K562 (cell line): ENCODE measurements around the gene RPL10A. TPM values are rescaled to one million over a fixed set of nuclear protein-coding genes. Genes with fewer than 3 reads are reported as not detected.

Experiments
- FOXK2 ChIP-seq, 2 experiments: fragments of 450-650 bp; IDR thresholded peaks in 1 of 2; conservative IDR thresholded peaks in 1 of 2; 2 replicates each; pipeline ENCODE4 v1.6.1; 2016; ENCODE audit warnings: low read depth in 2 of 2, mild to moderate bottlenecking in 1 of 2
- GATAD2B ChIP-seq: fragments of 450-650 bp; IDR thresholded peaks from 2 replicates; pipeline ENCODE4 v1.6.1; 2017; ENCODE audit warnings: mild to moderate bottlenecking, borderline replicate concordance
- HDAC1 ChIP-seq, 2 experiments: fragments of 450-650 bp; IDR thresholded peaks; 2 replicates each; pipeline ENCODE4 v1.6.1; 2016 to 2017; ENCODE audit warnings: inconsistent platforms in 1 of 2, mild to moderate bottlenecking in 1 of 2, moderate library complexity in 1 of 2
- LEF1 ChIP-seq: fragments of 450-650 bp; IDR thresholded peaks from 2 replicates; pipeline ENCODE4 v1.6.1; 2016; ENCODE audit warnings: mild to moderate bottlenecking
- SIN3A ChIP-seq, 2 experiments: fragments of 150-350 bp in 1 of 2; IDR thresholded peaks; 2 replicates each; pipeline ENCODE4 v1.6.1; 2011 to 2016; ENCODE audit warnings: borderline replicate concordance in 2 of 2, low read depth in 2 of 2, low read length in 2 of 2, mild to moderate bottlenecking in 2 of 2, moderate library complexity in 2 of 2; ENCODE audit not compliant: control insufficient read depth in 1 of 2
- SREBF2 ChIP-seq: sonication (generic); formaldehyde crosslinking; IDR thresholded peaks from 2 replicates; pipeline ENCODE4 v1.4.0; 2020; ENCODE audit warnings: mild to moderate bottlenecking, missing genetic modification reagents
- STAT5B ChIP-seq: fragments of 250-450 bp; sonication (Bioruptor Pico); IDR thresholded peaks from 2 replicates; pipeline ENCODE4 v1.8.0; 2021; ENCODE audit warnings: mild to moderate bottlenecking, inconsistent platforms
- TEAD4 ChIP-seq, 2 experiments: sonication (generic) in 1 of 2; formaldehyde crosslinking in 1 of 2; IDR thresholded peaks; 2 replicates each; pipeline versions ENCODE4 v1.6.1 to v1.8.0; 2012 to 2022; ENCODE audit warnings: borderline replicate concordance in 1 of 2, inconsistent platforms in 1 of 2, low read length in 1 of 2, mild to moderate bottlenecking in 1 of 2, missing genetic modification reagents in 1 of 2
- ZNF76 ChIP-seq: fragments of 250-450 bp; sonication (Bioruptor Pico); IDR thresholded peaks from 2 replicates; pipeline ENCODE4 v1.4.0; 2020; ENCODE audit warnings: mild to moderate bottlenecking, moderate library complexity, borderline replicate concordance
- polyA plus RNA-seq, 8 experiments: library from polyadenylated mRNA; depleted of rRNA in 4 of 8; stranded (reverse) in 5 of 8; unstranded in 3 of 8; fragments of >200 nt; fragmentation: Nextera tagmentation in 2 of 8; fragmentation: Illumina TruSeq in 1 of 8; extraction: Ambion mirVana in 2 of 8; extraction: Trizol in 1 of 8; gene quantifications; 2 replicates each; pipeline versions ENCODE4 v1.2.1 to v1.2.3, GENCODE V29; 2011 to 2014; ENCODE audit warnings: inconsistent platforms in 1 of 8, missing spikeins in 1 of 8
- total RNA-seq, 7 experiments: library from RNA; depleted of rRNA in 6 of 7; stranded (reverse); fragments of >200 nt in 6 of 7; fragmentation: Illumina TruSeq in 2 of 7; extraction: Trizol in 2 of 7; gene quantifications; 2 replicates each; pipeline versions ENCODE4 v1.2.1 to v1.2.3, GENCODE V29; 2011 to 2021; ENCODE audit warnings: low replicate concordance in 1 of 7
- TF ChIP-seq, protein P1 (sequence below), 3 experiments: IDR thresholded peaks in 2 of 3; conservative IDR thresholded peaks in 1 of 3; 2 replicates each; pipeline ENCODE4 v1.5.1; 2011 to 2012; ENCODE audit warnings: low read length in 3 of 3, mild to moderate bottlenecking in 3 of 3, control low read depth in 2 of 3, improper control_type of control experiment in 1 of 3, inconsistent platforms in 1 of 3, low read depth in 1 of 3, mixed read lengths in 1 of 3, moderate library complexity in 1 of 3; ENCODE audit not compliant: insufficient read depth in 2 of 3
- TF ChIP-seq, protein P2 (sequence below): fragments of 250-450 bp; sonication (Bioruptor Pico); IDR thresholded peaks from 2 replicates; pipeline ENCODE4 v1.5.0; 2021
- TF ChIP-seq, protein P3 (sequence below): sonication (generic); formaldehyde crosslinking; IDR thresholded peaks from 2 replicates; pipeline ENCODE4 v1.8.1; 2023; ENCODE audit warnings: mild to moderate bottlenecking, missing genetic modification reagents
- TF ChIP-seq, protein P4 (sequence below): fragments of 250-450 bp; sonication (Bioruptor Pico); IDR thresholded peaks from 2 replicates; pipeline ENCODE4 v1.4.0; 2020

The RPL10A gene
- total and polyA plus RNA-seq, 9 of the 15 experiments (the other 6 are each of a cell fraction or from before 2014, with no cell fraction given) = 1,589 to 3,237 (median 2,116) TPM

DNA sequence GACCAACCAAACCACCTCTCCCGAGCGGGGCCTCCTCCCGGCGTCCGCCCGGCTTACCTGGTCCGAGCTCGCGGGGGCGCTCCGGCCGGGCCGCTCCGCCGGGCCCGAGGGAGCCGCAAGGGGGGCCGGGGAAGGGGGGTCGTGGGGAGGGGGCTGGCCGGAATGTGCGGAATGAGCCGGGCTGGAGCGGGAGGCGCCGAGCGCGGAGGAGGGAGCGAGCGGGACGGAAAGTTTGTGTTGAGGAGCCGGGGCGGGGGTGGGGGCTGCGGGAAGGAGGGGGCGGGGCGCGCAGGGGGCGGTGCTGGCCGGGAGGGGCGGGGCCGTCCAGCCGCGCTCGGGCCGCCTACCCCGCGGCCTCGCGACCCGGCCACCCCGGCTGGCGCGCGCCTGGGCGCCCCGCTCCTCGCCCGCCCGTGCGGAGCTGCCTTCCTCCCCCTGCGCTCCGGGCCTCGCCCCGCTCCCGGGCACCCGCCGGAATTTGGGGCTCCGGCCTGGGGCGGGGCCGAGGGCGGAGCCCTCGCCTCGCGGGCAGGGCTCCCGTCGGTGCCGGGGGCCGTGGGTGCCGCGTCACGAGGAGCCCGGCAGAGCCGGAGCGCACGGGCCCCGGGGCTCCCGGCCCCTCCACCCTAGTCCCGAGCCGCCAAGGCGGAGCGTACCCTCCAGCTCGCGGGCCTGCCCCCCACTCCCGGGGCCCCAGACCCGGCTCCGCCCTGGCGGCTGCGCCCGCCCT is 28.8 kb downstream of the RPL10A start, which contains the start of gene TEAD3 (continued):
- TF ChIP-seq, protein P1, sequence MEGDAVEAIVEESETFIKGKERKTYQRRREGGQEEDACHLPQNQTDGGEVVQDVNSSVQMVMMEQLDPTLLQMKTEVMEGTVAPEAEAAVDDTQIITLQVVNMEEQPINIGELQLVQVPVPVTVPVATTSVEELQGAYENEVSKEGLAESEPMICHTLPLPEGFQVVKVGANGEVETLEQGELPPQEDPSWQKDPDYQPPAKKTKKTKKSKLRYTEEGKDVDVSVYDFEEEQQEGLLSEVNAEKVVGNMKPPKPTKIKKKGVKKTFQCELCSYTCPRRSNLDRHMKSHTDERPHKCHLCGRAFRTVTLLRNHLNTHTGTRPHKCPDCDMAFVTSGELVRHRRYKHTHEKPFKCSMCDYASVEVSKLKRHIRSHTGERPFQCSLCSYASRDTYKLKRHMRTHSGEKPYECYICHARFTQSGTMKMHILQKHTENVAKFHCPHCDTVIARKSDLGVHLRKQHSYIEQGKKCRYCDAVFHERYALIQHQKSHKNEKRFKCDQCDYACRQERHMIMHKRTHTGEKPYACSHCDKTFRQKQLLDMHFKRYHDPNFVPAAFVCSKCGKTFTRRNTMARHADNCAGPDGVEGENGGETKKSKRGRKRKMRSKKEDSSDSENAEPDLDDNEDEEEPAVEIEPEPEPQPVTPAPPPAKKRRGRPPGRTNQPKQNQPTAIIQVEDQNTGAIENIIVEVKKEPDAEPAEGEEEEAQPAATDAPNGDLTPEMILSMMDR (IDR thresholded peaks at IDR 0.05 in 2 of 3, conservative IDR thresholded peaks at IDR 0.05 in 1 of 3; ENCODE audit: insufficient read depth in 2 of 3, low read depth in 1 of 3, low read length in 3 of 3) = peak in 2 of 3 experiments; percentile 30 to 49; a peak in 3 of 6 replicates
- no peak for TF ChIP-seq FOXK2 (conservative IDR thresholded peaks at IDR 0.05 in 1 of 2, IDR thresholded peaks at IDR 0.05 in 1 of 2; ENCODE audit: low read depth in 2 of 2)
- TF ChIP-seq, protein P2, sequence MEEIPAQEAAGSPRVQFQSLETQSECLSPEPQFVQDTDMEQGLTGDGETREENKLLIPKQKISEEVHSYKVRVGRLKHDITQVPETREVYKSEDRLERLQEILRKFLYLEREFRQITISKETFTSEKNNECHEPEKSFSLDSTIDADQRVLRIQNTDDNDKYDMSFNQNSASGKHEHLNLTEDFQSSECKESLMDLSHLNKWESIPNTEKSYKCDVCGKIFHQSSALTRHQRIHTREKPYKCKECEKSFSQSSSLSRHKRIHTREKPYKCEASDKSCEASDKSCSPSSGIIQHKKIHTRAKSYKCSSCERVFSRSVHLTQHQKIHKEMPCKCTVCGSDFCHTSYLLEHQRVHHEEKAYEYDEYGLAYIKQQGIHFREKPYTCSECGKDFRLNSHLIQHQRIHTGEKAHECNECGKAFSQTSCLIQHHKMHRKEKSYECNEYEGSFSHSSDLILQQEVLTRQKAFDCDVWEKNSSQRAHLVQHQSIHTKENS = no peak
- TF ChIP-seq SREBF2 = no peak
- TF ChIP-seq, protein P3, sequence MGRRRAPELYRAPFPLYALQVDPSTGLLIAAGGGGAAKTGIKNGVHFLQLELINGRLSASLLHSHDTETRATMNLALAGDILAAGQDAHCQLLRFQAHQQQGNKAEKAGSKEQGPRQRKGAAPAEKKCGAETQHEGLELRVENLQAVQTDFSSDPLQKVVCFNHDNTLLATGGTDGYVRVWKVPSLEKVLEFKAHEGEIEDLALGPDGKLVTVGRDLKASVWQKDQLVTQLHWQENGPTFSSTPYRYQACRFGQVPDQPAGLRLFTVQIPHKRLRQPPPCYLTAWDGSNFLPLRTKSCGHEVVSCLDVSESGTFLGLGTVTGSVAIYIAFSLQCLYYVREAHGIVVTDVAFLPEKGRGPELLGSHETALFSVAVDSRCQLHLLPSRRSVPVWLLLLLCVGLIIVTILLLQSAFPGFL (CRISPR knock-in tag) = 0 out of 2 replicates have a peak, but pooled peaks have one; percentile 19
- no peak for TF ChIP-seq ZNF76 (CRISPR knock-in tag)
- 0 out of 2 replicates have a peak, but pooled peaks have one; percentile 4 for TF ChIP-seq TEAD4 (IDR thresholded peaks at IDR 0.05; ENCODE audit: low read length)
- no peak for TF ChIP-seq TEAD4 (CRISPR knock-in tag; IDR thresholded peaks at IDR 0.05; ENCODE audit: borderline replicate concordance)
- TF ChIP-seq GATAD2B = peak; percentile 96
- TF ChIP-seq, protein P4, sequence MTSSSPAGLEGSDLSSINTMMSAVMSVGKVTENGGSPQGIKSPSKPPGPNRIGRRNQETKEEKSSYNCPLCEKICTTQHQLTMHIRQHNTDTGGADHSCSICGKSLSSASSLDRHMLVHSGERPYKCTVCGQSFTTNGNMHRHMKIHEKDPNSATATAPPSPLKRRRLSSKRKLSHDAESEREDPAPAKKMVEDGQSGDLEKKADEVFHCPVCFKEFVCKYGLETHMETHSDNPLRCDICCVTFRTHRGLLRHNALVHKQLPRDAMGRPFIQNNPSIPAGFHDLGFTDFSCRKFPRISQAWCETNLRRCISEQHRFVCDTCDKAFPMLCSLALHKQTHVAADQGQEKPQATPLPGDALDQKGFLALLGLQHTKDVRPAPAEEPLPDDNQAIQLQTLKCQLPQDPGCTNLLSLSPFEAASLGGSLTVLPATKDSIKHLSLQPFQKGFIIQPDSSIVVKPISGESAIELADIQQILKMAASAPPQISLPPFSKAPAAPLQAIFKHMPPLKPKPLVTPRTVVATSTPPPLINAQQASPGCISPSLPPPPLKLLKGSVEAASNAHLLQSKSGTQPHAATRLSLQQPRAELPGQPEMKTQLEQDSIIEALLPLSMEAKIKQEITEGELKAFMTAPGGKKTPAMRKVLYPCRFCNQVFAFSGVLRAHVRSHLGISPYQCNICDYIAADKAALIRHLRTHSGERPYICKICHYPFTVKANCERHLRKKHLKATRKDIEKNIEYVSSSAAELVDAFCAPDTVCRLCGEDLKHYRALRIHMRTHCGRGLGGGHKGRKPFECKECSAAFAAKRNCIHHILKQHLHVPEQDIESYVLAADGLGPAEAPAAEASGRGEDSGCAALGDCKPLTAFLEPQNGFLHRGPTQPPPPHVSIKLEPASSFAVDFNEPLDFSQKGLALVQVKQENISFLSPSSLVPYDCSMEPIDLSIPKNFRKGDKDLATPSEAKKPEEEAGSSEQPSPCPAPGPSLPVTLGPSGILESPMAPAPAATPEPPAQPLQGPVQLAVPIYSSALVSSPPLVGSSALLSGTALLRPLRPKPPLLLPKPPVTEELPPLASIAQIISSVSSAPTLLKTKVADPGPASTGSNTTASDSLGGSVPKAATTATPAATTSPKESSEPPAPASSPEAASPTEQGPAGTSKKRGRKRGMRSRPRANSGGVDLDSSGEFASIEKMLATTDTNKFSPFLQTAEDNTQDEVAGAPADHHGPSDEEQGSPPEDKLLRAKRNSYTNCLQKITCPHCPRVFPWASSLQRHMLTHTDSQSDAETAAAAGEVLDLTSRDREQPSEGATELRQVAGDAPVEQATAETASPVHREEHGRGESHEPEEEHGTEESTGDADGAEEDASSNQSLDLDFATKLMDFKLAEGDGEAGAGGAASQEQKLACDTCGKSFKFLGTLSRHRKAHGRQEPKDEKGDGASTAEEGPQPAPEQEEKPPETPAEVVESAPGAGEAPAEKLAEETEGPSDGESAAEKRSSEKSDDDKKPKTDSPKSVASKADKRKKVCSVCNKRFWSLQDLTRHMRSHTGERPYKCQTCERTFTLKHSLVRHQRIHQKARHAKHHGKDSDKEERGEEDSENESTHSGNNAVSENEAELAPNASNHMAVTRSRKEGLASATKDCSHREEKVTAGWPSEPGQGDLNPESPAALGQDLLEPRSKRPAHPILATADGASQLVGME = no peak; the same call in 1 of the 2 replicates
- TF ChIP-seq SIN3A (IDR thresholded peaks at IDR 0.05; ENCODE audit: borderline replicate concordance in 2 of 2, control insufficient read depth in 1 of 2, low read depth in 2 of 2, low read length in 2 of 2) = peak in 1 of 2 experiments; percentile 62; a peak in 1 of 4 replicates
- no peak for TF ChIP-seq HDAC1 (IDR thresholded peaks at IDR 0.05)
- no peak for TF ChIP-seq STAT5B (CRISPR knock-in tag)
- TF ChIP-seq LEF1 = no peak
